Measurements from ENCODE around the gene PTPRN2. TPM values are rescaled to one million over a fixed set of nuclear protein-coding genes. Genes with fewer than 3 reads are reported as not detected.

PTPRN2 gene
- total and polyA plus RNA-seq, 2 donors (not counting 1 experiment from before 2014, with no cell fraction given): 0.54 to 1.2 TPM

DNA sequence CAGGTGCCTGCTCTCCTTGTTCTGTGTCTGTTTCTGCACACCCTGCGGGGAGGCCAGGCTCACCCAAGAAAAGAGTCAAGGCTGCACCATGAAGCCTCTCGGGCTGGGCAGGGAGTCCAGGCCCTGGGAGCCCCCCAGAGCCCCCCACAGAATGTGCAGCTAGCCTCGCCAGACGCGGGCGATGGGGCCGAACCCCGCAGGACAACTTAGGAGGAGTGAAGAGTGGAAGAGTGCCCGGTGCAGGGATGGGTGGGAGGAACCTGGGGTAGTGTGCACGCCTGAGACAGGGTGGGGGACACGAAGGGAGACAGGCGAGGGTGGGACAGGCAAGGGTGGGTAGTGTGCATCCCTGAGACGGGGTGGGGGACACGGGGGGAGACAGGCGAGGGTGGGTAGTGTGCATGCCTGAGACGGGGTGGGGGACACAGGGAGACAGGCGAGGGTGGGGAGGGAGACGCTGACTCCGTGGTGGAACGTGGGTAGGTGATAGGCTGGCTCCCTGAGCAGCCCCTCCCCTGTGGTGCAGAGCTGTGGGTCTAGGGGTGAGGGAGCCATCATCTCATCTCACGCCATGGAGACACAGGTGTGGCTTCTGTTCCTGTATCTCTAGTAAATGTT, 635.5 kb downstream of the PTPRN2 start:
- Histone ChIP-seq H3K4me1 (ENCODE audit: control insufficient read depth, extremely low read depth, insufficient read depth, low read length) (no peaks in the 10 kb centered on the region), H3K9me3 (ENCODE audit: control insufficient read depth, insufficient read depth, low read depth, low read length) (no peaks in the 10 kb centered on the region), H3K27ac (ENCODE audit: insufficient read depth, low read length) (no peak overlapping the region), H3K27me3 (ENCODE audit: control insufficient read depth, insufficient read depth, low read length) (no peaks in the 10 kb centered on the region), H3K4me3 (replicated peaks in 1 of 4; ENCODE audit: control extremely low read depth in 1 of 4, insufficient read depth in 1 of 4, low read depth in 3 of 4, low read length in 4 of 4) (no peak overlapping the region), H3K9ac (ENCODE audit: insufficient read depth, low read length) (no peak overlapping the region), H3K4me2 (ENCODE audit: extremely low read depth, insufficient read depth, low read length) (no peak overlapping the region), H3K79me2 (ENCODE audit: control insufficient read depth, insufficient read depth, low read length) (no peaks in the 10 kb centered on the region), H3K36me3 (ENCODE audit: control insufficient read depth, insufficient read depth, low read length) (no peaks in the 10 kb centered on the region), H2AFZ (ENCODE audit: low read length) (no peak overlapping the region), H4K20me1 (ENCODE audit: control insufficient read depth, extremely low read depth, insufficient read depth, low read length) (no peaks in the 10 kb centered on the region)
- no peak for DNase-seq (ENCODE audit: low read depth in 2 of 2)
- TF ChIP-seq, protein P1, sequence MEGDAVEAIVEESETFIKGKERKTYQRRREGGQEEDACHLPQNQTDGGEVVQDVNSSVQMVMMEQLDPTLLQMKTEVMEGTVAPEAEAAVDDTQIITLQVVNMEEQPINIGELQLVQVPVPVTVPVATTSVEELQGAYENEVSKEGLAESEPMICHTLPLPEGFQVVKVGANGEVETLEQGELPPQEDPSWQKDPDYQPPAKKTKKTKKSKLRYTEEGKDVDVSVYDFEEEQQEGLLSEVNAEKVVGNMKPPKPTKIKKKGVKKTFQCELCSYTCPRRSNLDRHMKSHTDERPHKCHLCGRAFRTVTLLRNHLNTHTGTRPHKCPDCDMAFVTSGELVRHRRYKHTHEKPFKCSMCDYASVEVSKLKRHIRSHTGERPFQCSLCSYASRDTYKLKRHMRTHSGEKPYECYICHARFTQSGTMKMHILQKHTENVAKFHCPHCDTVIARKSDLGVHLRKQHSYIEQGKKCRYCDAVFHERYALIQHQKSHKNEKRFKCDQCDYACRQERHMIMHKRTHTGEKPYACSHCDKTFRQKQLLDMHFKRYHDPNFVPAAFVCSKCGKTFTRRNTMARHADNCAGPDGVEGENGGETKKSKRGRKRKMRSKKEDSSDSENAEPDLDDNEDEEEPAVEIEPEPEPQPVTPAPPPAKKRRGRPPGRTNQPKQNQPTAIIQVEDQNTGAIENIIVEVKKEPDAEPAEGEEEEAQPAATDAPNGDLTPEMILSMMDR (conservative IDR thresholded peaks at IDR 0.05 in 1 of 2, IDR thresholded peaks at IDR 0.05 in 1 of 2; ENCODE audit: low read depth in 1 of 2, low read length in 2 of 2): no peak
- TF ChIP-seq EZH2 (IDR thresholded peaks at IDR 0.05; ENCODE audit: low read length, missing control alignments): no peak

GRCh38 chr7:157951300-157952049, 636.1 kb downstream of the PTPRN2 start:
- no peak for DNase-seq (ENCODE audit: low read depth in 2 of 2)
- H3K79me2 ChIP-seq (ENCODE audit: control insufficient read depth, insufficient read depth, low read length): no peaks in the 10 kb centered on the region
- no peak for TF ChIP-seq EZH2 (IDR thresholded peaks at IDR 0.05; ENCODE audit: low read length, missing control alignments)
- TF ChIP-seq, protein P1 (conservative IDR thresholded peaks at IDR 0.05 in 1 of 2, IDR thresholded peaks at IDR 0.05 in 1 of 2; ENCODE audit: low read depth in 1 of 2, low read length in 2 of 2): no peak
- H3K4me1 ChIP-seq (ENCODE audit: control insufficient read depth, extremely low read depth, insufficient read depth, low read length): no peaks in the 10 kb centered on the region
- no peak overlapping the region for H3K27ac ChIP-seq (ENCODE audit: insufficient read depth, low read length)
- no peaks in the 10 kb centered on the region for H3K27me3 ChIP-seq (ENCODE audit: control insufficient read depth, insufficient read depth, low read length)
- no peaks in the 10 kb centered on the region for H3K9me3 ChIP-seq (ENCODE audit: control insufficient read depth, insufficient read depth, low read depth, low read length)
- H3K36me3 ChIP-seq (ENCODE audit: control insufficient read depth, insufficient read depth, low read length): no peaks in the 10 kb centered on the region
- no peak overlapping the region for H2AFZ ChIP-seq (ENCODE audit: low read length)
- H3K4me3 ChIP-seq (replicated peaks in 1 of 4; ENCODE audit: control extremely low read depth in 1 of 4, insufficient read depth in 1 of 4, low read depth in 3 of 4, low read length in 4 of 4): no peak overlapping the region
- H4K20me1 ChIP-seq (ENCODE audit: control insufficient read depth, extremely low read depth, insufficient read depth, low read length): no peaks in the 10 kb centered on the region
- no peak overlapping the region for H3K9ac ChIP-seq (ENCODE audit: insufficient read depth, low read length)
- H3K4me2 ChIP-seq (ENCODE audit: extremely low read depth, insufficient read depth, low read length): no peak overlapping the region

DNA sequence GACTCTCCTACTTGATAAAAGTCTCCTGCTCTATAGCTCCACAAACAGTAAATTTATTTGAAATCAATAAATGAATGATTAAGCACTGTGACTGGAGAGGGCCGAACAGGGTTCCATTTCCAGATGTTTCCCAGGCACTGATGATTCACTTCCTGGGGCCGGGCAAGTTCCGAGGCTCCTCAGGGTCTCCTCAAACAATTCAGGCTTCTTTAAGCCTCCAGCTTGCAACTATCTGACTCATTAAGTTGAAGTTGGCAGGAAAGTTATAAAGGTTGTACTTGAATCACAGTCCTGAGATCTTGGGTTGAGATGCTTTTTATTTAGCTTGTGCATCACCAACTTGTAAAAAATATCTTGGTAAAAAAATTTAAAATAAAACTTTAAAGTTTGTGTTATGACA, 637.9 kb downstream of the PTPRN2 start:
- Histone ChIP-seq H3K79me2 (ENCODE audit: control insufficient read depth, insufficient read depth, low read length) (no peaks in the 10 kb centered on the region), H3K9ac (ENCODE audit: insufficient read depth, low read length) (no peak overlapping the region), H3K27me3 (ENCODE audit: control insufficient read depth, insufficient read depth, low read length) (no peaks in the 10 kb centered on the region), H3K9me3 (ENCODE audit: control insufficient read depth, insufficient read depth, low read depth, low read length) (no peaks in the 10 kb centered on the region), H4K20me1 (ENCODE audit: control insufficient read depth, extremely low read depth, insufficient read depth, low read length) (no peaks in the 10 kb centered on the region), H3K27ac (ENCODE audit: insufficient read depth, low read length) (no peak overlapping the region), H2AFZ (ENCODE audit: low read length) (no peak overlapping the region), H3K4me2 (ENCODE audit: extremely low read depth, insufficient read depth, low read length) (no peak overlapping the region), H3K4me3 (replicated peaks in 1 of 4; ENCODE audit: control extremely low read depth in 1 of 4, insufficient read depth in 1 of 4, low read depth in 3 of 4, low read length in 4 of 4) (no peak overlapping the region), H3K36me3 (ENCODE audit: control insufficient read depth, insufficient read depth, low read length) (no peaks in the 10 kb centered on the region), H3K4me1 (ENCODE audit: control insufficient read depth, extremely low read depth, insufficient read depth, low read length) (no peaks in the 10 kb centered on the region)
- no peak for TF ChIP-seq EZH2 (IDR thresholded peaks at IDR 0.05; ENCODE audit: low read length, missing control alignments)
- TF ChIP-seq, protein P1 (conservative IDR thresholded peaks at IDR 0.05 in 1 of 2, IDR thresholded peaks at IDR 0.05 in 1 of 2; ENCODE audit: low read depth in 1 of 2, low read length in 2 of 2): no peak
- peak in 1 of 2 donors; percentile 35 for DNase-seq (ENCODE audit: low read depth in 2 of 2)

Data from fibroblast of lung (primary cell).